Measurements from ENCODE around the gene YIPF3. TPM values are rescaled to one million over a fixed set of nuclear protein-coding genes. Genes with fewer than 3 reads are reported as not detected.

YIPF3 gene
- total RNA-seq, 1 donor from 2014 or later: 136 TPM

DNA sequence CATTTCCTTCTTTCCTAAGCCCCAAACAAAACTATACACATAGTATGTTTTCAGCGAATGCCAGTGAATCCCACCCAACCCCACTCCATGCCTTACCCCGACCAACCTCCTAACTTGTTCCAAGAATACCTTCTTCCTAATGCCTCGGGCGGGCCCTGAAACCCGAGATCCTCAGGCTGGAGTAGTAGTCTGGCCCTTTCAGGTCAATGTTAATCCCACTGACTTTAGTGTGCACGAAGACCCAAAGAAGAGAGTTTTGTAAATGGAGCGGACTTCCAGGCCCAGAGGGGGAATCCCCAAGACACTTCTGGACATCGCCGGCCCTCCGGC, 394 bp downstream of the YIPF3 start:
- Mint-ChIP-seq H3K4me3 (ENCODE audit: low read depth) (no peak overlapping the region), H3K9me3 (ENCODE audit: low read depth) (no peaks in the 10 kb centered on the region), H3K36me3 (ENCODE audit: insufficient read depth) (peaks cover 23% of the 10 kb centered on the region), H3K27me3 (no peaks in the 10 kb centered on the region), H3K27ac (no peak overlapping the region), H3K4me1 (ENCODE audit: low read depth) (peaks cover 14% of the 10 kb centered on the region)
- DNase-seq (ENCODE audit: low spot score, unreplicated experiment): no peak
- TF ChIP-seq, protein P1, sequence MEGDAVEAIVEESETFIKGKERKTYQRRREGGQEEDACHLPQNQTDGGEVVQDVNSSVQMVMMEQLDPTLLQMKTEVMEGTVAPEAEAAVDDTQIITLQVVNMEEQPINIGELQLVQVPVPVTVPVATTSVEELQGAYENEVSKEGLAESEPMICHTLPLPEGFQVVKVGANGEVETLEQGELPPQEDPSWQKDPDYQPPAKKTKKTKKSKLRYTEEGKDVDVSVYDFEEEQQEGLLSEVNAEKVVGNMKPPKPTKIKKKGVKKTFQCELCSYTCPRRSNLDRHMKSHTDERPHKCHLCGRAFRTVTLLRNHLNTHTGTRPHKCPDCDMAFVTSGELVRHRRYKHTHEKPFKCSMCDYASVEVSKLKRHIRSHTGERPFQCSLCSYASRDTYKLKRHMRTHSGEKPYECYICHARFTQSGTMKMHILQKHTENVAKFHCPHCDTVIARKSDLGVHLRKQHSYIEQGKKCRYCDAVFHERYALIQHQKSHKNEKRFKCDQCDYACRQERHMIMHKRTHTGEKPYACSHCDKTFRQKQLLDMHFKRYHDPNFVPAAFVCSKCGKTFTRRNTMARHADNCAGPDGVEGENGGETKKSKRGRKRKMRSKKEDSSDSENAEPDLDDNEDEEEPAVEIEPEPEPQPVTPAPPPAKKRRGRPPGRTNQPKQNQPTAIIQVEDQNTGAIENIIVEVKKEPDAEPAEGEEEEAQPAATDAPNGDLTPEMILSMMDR (IDR thresholded peaks at IDR 0.05; ENCODE audit: unreplicated experiment): no peak

DNA sequence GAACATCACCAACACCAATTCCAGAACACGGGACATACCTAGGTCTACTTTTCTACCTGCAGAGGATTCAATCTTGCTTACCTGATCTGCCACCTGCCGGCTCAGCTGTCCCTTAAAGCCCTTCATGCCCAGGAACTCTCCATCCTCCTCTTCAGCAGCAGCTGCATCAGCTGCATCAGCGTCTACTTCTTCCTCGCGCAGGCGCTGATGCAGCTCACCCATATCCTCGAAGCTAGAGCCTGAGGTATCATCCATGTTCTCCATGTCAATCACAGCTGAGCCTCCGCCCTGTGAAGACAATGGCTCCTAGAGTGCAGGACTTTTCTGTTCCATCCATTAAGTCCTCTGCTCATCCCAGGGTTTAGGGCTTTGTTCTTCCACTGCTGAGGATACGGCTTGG, 918 bp downstream of the YIPF3 start:
- Mint-ChIP-seq H3K36me3 (ENCODE audit: insufficient read depth) (peaks cover 20% of the 10 kb centered on the region), H3K9me3 (ENCODE audit: low read depth) (no peaks in the 10 kb centered on the region), H3K4me1 (ENCODE audit: low read depth) (peaks cover 14% of the 10 kb centered on the region), H3K27ac (no peak overlapping the region), H3K27me3 (no peaks in the 10 kb centered on the region), H3K4me3 (ENCODE audit: low read depth) (no peak overlapping the region)
- DNase-seq (ENCODE audit: low spot score, unreplicated experiment): no peak
- TF ChIP-seq, protein P1 (IDR thresholded peaks at IDR 0.05; ENCODE audit: unreplicated experiment): no peak

DNA sequence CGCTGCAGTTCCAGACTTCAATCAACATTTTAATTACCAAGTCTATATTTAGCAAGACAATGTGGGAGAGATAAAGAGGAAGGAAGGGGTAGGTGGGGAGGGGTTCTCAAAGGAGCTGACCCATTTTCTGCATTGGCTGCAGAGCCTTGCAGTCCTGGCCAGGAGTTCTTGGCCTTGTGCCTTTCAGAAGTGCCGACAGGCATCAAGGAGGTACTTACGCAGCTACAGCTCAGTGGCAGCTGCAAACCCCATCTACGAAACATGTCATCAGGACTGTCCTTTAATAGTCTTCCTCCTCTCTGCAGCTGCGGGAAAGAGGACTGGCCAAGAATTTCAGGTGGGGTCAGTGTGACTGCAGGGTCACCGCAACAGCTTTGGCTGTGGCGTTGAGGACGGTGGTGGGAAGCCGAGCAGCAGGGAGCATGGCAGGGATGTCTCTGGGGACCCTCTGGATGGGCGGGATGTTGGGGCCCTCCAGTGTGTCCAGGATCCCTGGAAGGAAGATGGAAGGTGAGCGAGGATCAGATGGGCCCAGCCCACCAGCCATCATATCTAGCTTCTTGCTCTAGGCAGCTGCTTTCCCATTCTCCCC, 4.8 kb downstream of the YIPF3 start:
- Mint-ChIP-seq H3K9me3 (ENCODE audit: low read depth) (no peaks in the 10 kb centered on the region), H3K36me3 (ENCODE audit: insufficient read depth) (peaks cover 18% of the 10 kb centered on the region), H3K27ac (no peak overlapping the region), H3K27me3 (peaks cover 20% of the 10 kb centered on the region), H3K4me3 (ENCODE audit: low read depth) (no peak overlapping the region), H3K4me1 (ENCODE audit: low read depth) (peaks cover 18% of the 10 kb centered on the region)
- DNase-seq (ENCODE audit: low spot score, unreplicated experiment): no peak
- TF ChIP-seq, protein P1 (IDR thresholded peaks at IDR 0.05; ENCODE audit: unreplicated experiment): no peak

DNA sequence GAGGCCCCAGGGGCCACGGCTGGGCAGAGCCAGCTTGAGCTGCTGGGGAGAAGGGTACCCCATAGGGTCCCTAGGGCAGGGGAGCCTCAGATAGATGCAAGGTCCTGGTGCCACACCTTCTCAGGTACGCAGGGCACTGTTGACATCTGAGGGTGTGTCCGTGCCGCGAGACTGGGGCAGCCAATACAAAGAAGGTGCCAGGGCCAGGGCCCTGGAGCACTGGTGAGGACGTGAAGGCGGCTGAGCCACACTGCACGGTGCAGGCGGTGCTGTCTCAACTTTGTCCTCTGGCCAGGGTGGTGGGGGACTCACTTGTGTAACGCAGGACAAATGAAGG, 5.9 kb downstream of the YIPF3 start:
- no peaks in the 10 kb centered on the region for H3K9me3 Mint-ChIP-seq (ENCODE audit: low read depth)
- TF ChIP-seq, protein P1 (IDR thresholded peaks at IDR 0.05; ENCODE audit: unreplicated experiment): no peak
- peaks cover 12% of the 10 kb centered on the region for H3K4me1 Mint-ChIP-seq (ENCODE audit: low read depth)
- H3K4me3 Mint-ChIP-seq (ENCODE audit: low read depth): peak overlapping the region; percentile 78
- H3K36me3 Mint-ChIP-seq (ENCODE audit: insufficient read depth): peaks cover 20% of the 10 kb centered on the region
- no peak for DNase-seq (ENCODE audit: low spot score, unreplicated experiment)
- H3K27me3 Mint-ChIP-seq: peaks cover 20% of the 10 kb centered on the region
- H3K27ac Mint-ChIP-seq: no peak overlapping the region

DNA sequence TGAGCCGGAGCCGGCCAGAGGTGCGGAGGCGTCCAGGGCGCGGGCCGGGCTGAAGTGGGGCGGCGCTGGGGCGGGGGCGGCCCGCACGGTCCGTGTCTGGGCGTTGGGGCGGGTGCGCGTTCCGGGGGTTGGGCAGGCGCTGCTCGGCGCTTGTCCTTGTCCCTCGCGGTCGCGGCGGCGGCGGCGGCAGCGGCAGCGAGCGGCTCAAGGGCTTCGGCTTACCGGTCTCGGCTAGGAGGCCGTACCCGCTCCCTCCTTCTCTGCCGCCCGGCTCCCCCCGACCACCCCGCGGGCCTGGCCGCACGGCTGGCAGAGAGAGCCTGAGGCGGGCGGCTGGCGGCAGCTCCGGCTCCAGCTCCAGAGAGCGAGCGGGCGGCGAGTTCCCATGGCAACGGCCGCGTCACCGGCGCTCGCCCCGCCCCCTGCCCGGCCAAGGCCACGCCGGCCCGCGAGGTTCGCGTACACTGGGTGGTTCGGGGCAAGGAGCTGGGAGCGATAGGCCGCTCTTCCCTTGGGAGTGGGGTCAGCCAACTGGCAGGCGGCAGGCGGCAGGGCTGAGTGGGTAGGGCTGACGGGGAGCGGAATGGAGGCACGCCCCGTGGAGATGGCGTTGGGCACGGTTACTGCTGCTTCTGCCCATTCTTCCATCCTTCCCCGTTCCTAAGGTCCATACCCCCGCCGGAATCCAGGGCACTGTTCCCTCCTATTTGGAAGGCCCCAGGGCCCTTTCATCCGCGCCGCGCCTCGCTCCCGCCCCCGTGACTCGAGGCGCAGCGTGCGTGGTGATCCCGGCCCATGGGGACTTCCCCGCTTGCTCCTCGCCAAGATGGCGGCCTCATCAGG, 6.5 kb downstream of the YIPF3 start, which contains the start of gene LRRC73:
Gene LRRC73 (minus strand): TSS at position 363 of the 843 bp plus-strand sequence. CDS start 561 bp downstream, outside the sequence.
- peaks cover 6% of the 10 kb centered on the region for H3K4me1 Mint-ChIP-seq (ENCODE audit: low read depth)
- TF ChIP-seq, protein P1 (IDR thresholded peaks at IDR 0.05; ENCODE audit: unreplicated experiment): no peak
- H3K4me3 Mint-ChIP-seq (ENCODE audit: low read depth): peak within 1 kb of the TSS; percentile 78
- DNase-seq (ENCODE audit: low spot score, unreplicated experiment): peak; percentile 78
- no peaks in the 10 kb centered on the region for H3K9me3 Mint-ChIP-seq (ENCODE audit: low read depth)
- H3K27me3 Mint-ChIP-seq: peaks cover 20% of the 10 kb centered on the region
- H3K36me3 Mint-ChIP-seq (ENCODE audit: insufficient read depth): peaks cover 19% of the 10 kb centered on the region
- H3K27ac Mint-ChIP-seq: peak within 1 kb of the TSS; percentile 64

Data from progenitor cell of endocrine pancreas (in vitro differentiated cells).